SK-N-MC (cell line): ENCODE results near the gene NKX1-1.

Source experiments
- EZH2 ChIP-seq: fragments of 200-600 bp; sonication (generic); IDR thresholded peaks from one replicate; pipeline ENCODE4 v1.6.1; 2017; ENCODE audit warnings: antibody characterized with exemption
- FOXP2 ChIP-seq: optimal IDR thresholded peaks from 2 replicates; pipeline ENCODE3; 2011; ENCODE audit warnings: mild to moderate bottlenecking, moderate library complexity; ENCODE audit not compliant: insufficient read depth; ENCODE audit errors: extremely low read length, control extremely low read depth
- POLR2AphosphoS5 ChIP-seq: IDR thresholded peaks from 2 replicates; pipeline ENCODE4 v1.6.1; 2012; ENCODE audit warnings: mild to moderate bottlenecking, low read depth, low read length, borderline replicate concordance

GRCh38 chr4:1449833-1450741, 43.8 kb upstream of the NKX1-1 start:
- TF ChIP-seq POLR2AphosphoS5 (no peak), EZH2 (no peak), FOXP2 (no peak)
